Spleen (tissue), 7 donors: ENCODE results near the gene GLI2.

Experiments used
- CTCF ChIP-seq, 11 experiments: fragments of 200-600 bp in 7 of 11; fragments of 450-650 bp in 4 of 11; sonication (generic) in 4 of 11; IDR thresholded peaks in 8 of 11; conservative IDR thresholded peaks in 3 of 11; 1 replicate in 7 of 11; 2 replicates in 4 of 11; pipeline versions ENCODE4 v1.4.0 to v1.8.0; 2016 to 2021; ENCODE audit warnings: antibody characterized with exemption in 11 of 11, inconsistent platforms in 4 of 11, mild to moderate bottlenecking in 1 of 11
- POLR2A ChIP-seq, 3 donors: fragments of 450-650 bp; IDR thresholded peaks; one replicate each; pipeline ENCODE4 v1.5.1; 2017; ENCODE audit warnings: antibody characterized with exemption in 3 of 3, mild to moderate bottlenecking in 1 of 3
- POLR2AphosphoS5 ChIP-seq, 3 donors: sonication (generic); formaldehyde crosslinking; IDR thresholded peaks; one replicate each; pipeline ENCODE4 v1.5.1; 2017; ENCODE audit warnings: antibody characterized with exemption in 3 of 3
- donor health status: DM: no; HTN: no; CAD: no; lungs with moderate emphysema.
- donor health status: DM: no; HTN: no; CAD: no.
- donor health status: DM: no; HTN: no; CAD: no.

DNA sequence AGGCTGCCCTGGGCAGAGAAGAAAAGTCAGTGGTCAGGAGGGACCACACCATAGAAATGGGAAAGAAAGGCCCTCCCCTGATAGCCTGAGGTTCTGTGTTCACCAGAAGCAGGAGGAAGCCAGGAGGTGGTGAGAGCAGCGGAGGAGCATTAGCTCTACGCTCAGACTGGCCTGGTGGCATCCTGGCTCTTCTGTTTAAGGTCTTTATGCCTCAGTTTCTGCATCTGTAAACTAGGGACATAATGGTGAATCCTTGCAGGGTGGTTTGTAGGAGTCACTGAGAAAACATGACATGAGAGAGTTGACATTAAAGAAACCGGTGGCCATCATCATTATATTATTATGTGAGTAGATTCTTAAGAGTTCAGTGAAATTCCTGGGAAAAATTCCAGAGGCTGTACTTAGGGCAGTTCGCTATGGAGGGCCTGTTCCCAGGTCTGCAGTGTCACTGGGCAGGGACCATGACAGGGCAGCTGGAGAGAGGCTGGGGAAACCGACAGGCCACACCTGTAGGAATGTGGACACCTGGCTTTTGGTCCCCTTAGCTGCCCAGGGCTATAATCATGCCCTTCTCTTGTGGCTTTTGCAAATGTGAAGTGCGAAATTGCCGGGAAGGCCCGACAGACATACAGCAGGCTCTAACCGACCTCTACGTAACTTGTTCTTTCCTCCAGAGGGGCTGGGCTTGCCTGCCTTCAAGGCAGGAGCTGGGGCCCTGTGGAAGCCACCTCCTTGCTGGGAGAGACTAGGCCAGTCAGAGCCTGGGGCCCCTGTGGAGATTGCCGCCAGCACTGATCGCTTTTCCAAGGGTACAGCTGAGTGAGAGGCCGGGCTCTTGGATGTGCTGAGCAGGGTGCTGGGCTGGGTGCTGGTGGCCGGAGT, 31.0 kb downstream of the GLI2 start:
- no peak for TF ChIP-seq CTCF (IDR thresholded peaks at IDR 0.05 in 8 of 11, conservative IDR thresholded peaks at IDR 0.05 in 3 of 11)
- TF ChIP-seq POLR2A (IDR thresholded peaks at IDR 0.05), result no peak
- TF ChIP-seq POLR2AphosphoS5 (IDR thresholded peaks at IDR 0.05), result no peak
